Naive thymus-derived CD8-positive, alpha-beta T cell (primary cell): ENCODE data around the gene TIGD4. TPM values are rescaled to one million over a fixed set of nuclear protein-coding genes. Genes with fewer than 3 reads are reported as not detected.
A peak's percentile ranks its signal among the peaks of the same experiment; 100 is the strongest.

Source experiments
- ATAC-seq, 2 donors: fragments of 150-1000 bp; cut with Tn5 transposase in 1 of 2; sonication (Bioruptor Pico), chemical (Tn5 transposase) in 1 of 2; 1 replicate in 1 of 2; 2 replicates in 1 of 2; pipeline ENCODE4 v1.10.0; 2021; ENCODE audit warnings: mild to moderate bottlenecking in 2 of 2, moderate library complexity in 2 of 2
- POLR2A ChIA-PET: fragments of 350-600 bp; sonication (Branson Sonifier 250); formaldehyde crosslinking; loops from one replicate; lab custom pipeline; 2021; ENCODE audit warnings: antibody characterized with exemption; lab: Charles Lee
- DNase-seq, 10 donors: peaks; one replicate each; pipeline versions ENCODE4 v3.0.0 to v3.0.0-alpha.2; 2020 to 2022
- H3K27ac Mint-ChIP-seq, 10 donors: one replicate each; pipeline ENCODE4 v1.8.0; 2020 to 2022; ENCODE audit warnings: mild to moderate bottlenecking in 10 of 10, mixed read lengths in 10 of 10, moderate library complexity in 4 of 10, inconsistent platforms in 1 of 10
- H3K27me3 Mint-ChIP-seq, 5 donors: one replicate each; pipeline ENCODE4 v1.8.0; 2021 to 2022; ENCODE audit warnings: mixed read lengths in 5 of 5
- H3K36me3 Mint-ChIP-seq, 3 donors: one replicate each; pipeline ENCODE4 v1.8.0; 2020 to 2022; ENCODE audit warnings: mixed read lengths in 3 of 3, mild to moderate bottlenecking in 2 of 3, inconsistent platforms in 1 of 3
- H3K4me1 Mint-ChIP-seq, 4 donors: one replicate each; pipeline ENCODE4 v1.8.0; 2021 to 2022; ENCODE audit warnings: mixed read lengths in 4 of 4
- H3K4me3 Mint-ChIP-seq, 10 donors: one replicate each; pipeline ENCODE4 v1.8.0; 2020 to 2022; ENCODE audit warnings: mild to moderate bottlenecking in 10 of 10, mixed read lengths in 10 of 10, moderate library complexity in 6 of 10, inconsistent platforms in 1 of 10
- H3K9me3 Mint-ChIP-seq, 9 donors: one replicate each; pipeline ENCODE4 v1.8.0; 2020 to 2022; ENCODE audit warnings: mixed read lengths in 9 of 9, mild to moderate bottlenecking in 3 of 9, inconsistent platforms in 1 of 9, moderate library complexity in 1 of 9
- polyA plus RNA-seq, 3 donors: library from polyadenylated mRNA; unstranded; fragments of 300-500 nt; fragmentation: Illumina TruSeq; gene quantifications; one replicate each; pipeline ENCODE4 v1.2.3, GENCODE V29; 2021
- total RNA-seq, 8 experiments: library from RNA in 2 of 8; stranded (reverse) in 2 of 8; gene quantifications; one replicate each; pipeline ENCODE4 v1.2.3 and lab custom pipeline; 2021 to 2026

Gene TIGD4
- total and polyA plus RNA-seq, 5 experiments from 2014 or later: 0.12 to 0.47 (median 0.36) TPM; not detected in 2

DNA sequence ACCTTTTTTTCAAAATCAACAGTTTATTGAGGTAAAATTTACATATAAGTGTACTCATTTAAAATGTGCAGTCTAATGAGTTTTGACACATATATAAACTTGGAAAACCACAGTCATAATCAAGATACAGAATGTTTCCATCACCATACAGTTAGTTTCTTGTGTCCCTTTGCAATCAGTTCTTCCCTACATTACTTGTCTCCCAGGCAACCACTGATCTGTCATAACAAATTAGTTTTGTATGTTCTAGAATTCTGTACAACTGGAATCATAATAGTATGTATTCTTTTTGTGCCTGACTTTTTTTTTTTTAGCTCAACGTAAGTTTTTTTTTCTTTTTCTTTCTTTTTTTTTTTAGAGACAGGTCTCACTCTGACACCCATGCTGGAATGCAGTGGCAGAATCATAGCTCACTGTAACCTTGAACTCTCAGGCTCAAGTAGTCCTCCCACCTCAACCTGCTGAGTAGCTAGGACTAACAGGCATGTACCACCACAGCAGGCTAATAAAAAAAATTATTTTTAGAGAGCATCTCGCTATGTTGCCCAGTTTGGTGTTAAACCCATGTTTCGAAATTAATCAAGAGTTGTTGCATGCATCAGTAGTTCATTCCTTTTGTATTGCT, 27.1 kb upstream of the TIGD4 start:
- Mint-ChIP-seq H3K4me3 (no peak overlapping the region), H3K36me3 (peaks cover 10 to 30% (median 20%) of the 10 kb centered on the region in 3 donors), H3K27me3 (no peaks in the 10 kb centered on the region), H3K27ac (no peak overlapping the region), H3K9me3 (peaks cover 0 to 11% (median 6%) of the 10 kb centered on the region in 9 donors), H3K4me1 (peaks cover 6 to 36% (median 16%) of the 10 kb centered on the region in 4 donors)
- DNase-seq: no peak
- ATAC-seq: no peak
- POLR2A ChIA-PET: no interaction called here

GRCh38 chr4:152805818-152806217, 26.3 kb upstream of the TIGD4 start:
- peaks cover 2 to 22% (median 13%) of the 10 kb centered on the region in 3 donors for H3K36me3 Mint-ChIP-seq
- ATAC-seq (no peak), DNase-seq (no peak)
- POLR2A ChIA-PET: no interaction called here
- peaks cover 8 to 40% (median 19%) of the 10 kb centered on the region in 4 donors for H3K4me1 Mint-ChIP-seq
- H3K9me3 Mint-ChIP-seq: peaks cover 0 to 5% (median 2%) of the 10 kb centered on the region in 9 donors
- H3K4me3 Mint-ChIP-seq: peak overlapping the region in 1 of 10 donors; percentile 17
- no peaks in the 10 kb centered on the region for H3K27me3 Mint-ChIP-seq
- peak overlapping the region in 3 of 10 donors; percentile 7 to 49 (median 45) for H3K27ac Mint-ChIP-seq

- H3K9me3 Mint-ChIP-seq: peaks cover 0 to 5% (median 0%) of the 10 kb centered on the region in 9 donors
- H3K27ac Mint-ChIP-seq: peak overlapping the region in 2 of 10 donors; percentile 7 to 50
- no peaks in the 10 kb centered on the region for H3K27me3 Mint-ChIP-seq
- no peak for DNase-seq
- ATAC-seq: no peak
- H3K4me1 Mint-ChIP-seq: peaks cover 10 to 41% (median 20%) of the 10 kb centered on the region in 4 donors
- peaks cover 0 to 17% (median 10%) of the 10 kb centered on the region in 3 donors for H3K36me3 Mint-ChIP-seq
- no peak overlapping the region for H3K4me3 Mint-ChIP-seq
- POLR2A ChIA-PET: no interaction called here
Measured at GRCh38 chr4:152805071-152805650, 25.6 kb upstream of the TIGD4 start.

- POLR2A ChIA-PET: no interaction called here
- H3K36me3 Mint-ChIP-seq: peaks cover 0 to 11% (median 9%) of the 10 kb centered on the region in 3 donors
- peaks cover 10 to 40% (median 20%) of the 10 kb centered on the region in 4 donors for H3K4me1 Mint-ChIP-seq
- H3K27me3 Mint-ChIP-seq: no peaks in the 10 kb centered on the region
- no peak overlapping the region for H3K27ac Mint-ChIP-seq
- DNase-seq (no peak), ATAC-seq (no peak)
- H3K4me3 Mint-ChIP-seq: no peak overlapping the region
- H3K9me3 Mint-ChIP-seq: peaks cover 0 to 5% (median 0%) of the 10 kb centered on the region in 9 donors
Measured at GRCh38 chr4:152803541-152803940, 24.0 kb upstream of the TIGD4 start.

- Mint-ChIP-seq H3K36me3 (peaks cover 5 to 6% (median 5%) of the 10 kb centered on the region in 3 donors), H3K27ac (no peak overlapping the region), H3K27me3 (no peaks in the 10 kb centered on the region), H3K9me3 (no peaks in the 10 kb centered on the region), H3K4me1 (peaks cover 11 to 20% (median 14%) of the 10 kb centered on the region in 4 donors), H3K4me3 (no peak overlapping the region)
- DNase-seq (no peak), ATAC-seq (no peak)
- POLR2A ChIA-PET: no interaction called here
Measured at GRCh38 chr4:152795891-152796290, 16.4 kb upstream of the TIGD4 start.

DNA sequence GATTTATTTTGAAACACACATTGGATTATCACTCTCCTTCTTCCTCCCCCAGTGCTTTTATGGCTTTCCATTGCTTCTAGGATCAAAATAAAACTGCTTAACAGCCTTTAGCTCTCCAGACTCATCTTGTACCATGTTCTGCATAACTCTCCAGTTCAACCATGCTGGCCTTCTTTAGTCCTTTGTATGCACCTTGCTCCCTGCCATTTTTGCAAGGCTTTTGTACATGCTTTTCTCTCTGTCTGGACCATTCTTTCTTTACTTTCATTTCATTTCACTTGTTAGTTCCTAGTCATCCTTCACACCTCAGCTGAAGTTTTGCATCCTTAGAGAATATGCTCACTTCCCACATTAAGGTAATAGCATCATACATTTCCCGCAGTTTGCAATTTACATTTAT, 7.1 kb upstream of the TIGD4 start:
- peak overlapping the region; percentile 11 to 72 (median 56) for H3K4me3 Mint-ChIP-seq
- no peaks in the 10 kb centered on the region for H3K9me3 Mint-ChIP-seq
- H3K36me3 Mint-ChIP-seq: peaks cover 0 to 4% (median 2%) of the 10 kb centered on the region in 3 donors
- POLR2A ChIA-PET: no interaction called here
- H3K27me3 Mint-ChIP-seq: no peaks in the 10 kb centered on the region
- peak overlapping the region; percentile 2 to 88 (median 68) for H3K27ac Mint-ChIP-seq
- ATAC-seq (no peak), DNase-seq (no peak)
- H3K4me1 Mint-ChIP-seq: peaks cover 14 to 51% (median 37%) of the 10 kb centered on the region in 4 donors

GRCh38 chr4:152785639-152786615, 6.4 kb upstream of the TIGD4 start:
- no peaks in the 10 kb centered on the region for H3K9me3 Mint-ChIP-seq
- ATAC-seq (peak; percentile 37 to 40), DNase-seq (no peak)
- POLR2A ChIA-PET: no interaction called here
- H3K4me1 Mint-ChIP-seq: peaks cover 16 to 56% (median 42%) of the 10 kb centered on the region in 4 donors
- H3K27me3 Mint-ChIP-seq: no peaks in the 10 kb centered on the region
- H3K4me3 Mint-ChIP-seq: peak overlapping the region; percentile 11 to 72 (median 56)
- H3K27ac Mint-ChIP-seq: peak overlapping the region; percentile 44 to 88 (median 68)
- peaks cover 0 to 4% (median 2%) of the 10 kb centered on the region in 3 donors for H3K36me3 Mint-ChIP-seq

- H3K27ac Mint-ChIP-seq: peak overlapping the region in 7 of 10 donors; percentile 2 to 88 (median 53)
Measured at GRCh38 chr4:152784490-152785350, 5.2 kb upstream of the TIGD4 start.

GRCh38 chr4:152780267-152780778, 793 bp upstream of the TIGD4 start:
- peak overlapping the region; percentile 87 to 99 (median 97) for H3K27ac Mint-ChIP-seq
- H3K4me3 Mint-ChIP-seq: peak overlapping the region; percentile 92 to 100 (median 99)
- H3K9me3 Mint-ChIP-seq: no peaks in the 10 kb centered on the region
- no peaks in the 10 kb centered on the region for H3K36me3 Mint-ChIP-seq
- POLR2A ChIA-PET: interaction anchor here (2.4 to 2.6 kb wide), 2 partner anchors 101 to 244 kb away, joined by 12 to 13 read pairs; partner anchors contain the start of genes FBXW7 and TMEM154
- peaks cover 0 to 12% (median 3%) of the 10 kb centered on the region in 5 donors for H3K27me3 Mint-ChIP-seq
- peaks cover 18 to 62% (median 51%) of the 10 kb centered on the region in 4 donors for H3K4me1 Mint-ChIP-seq
- ATAC-seq: peak in 1 of 2 donors; percentile 71
- peak in 1 of 10 donors; percentile 56 for DNase-seq

More at GRCh38 chr4:152784490-152785350, 5.2 kb upstream of the TIGD4 start:
- ATAC-seq (no peak), DNase-seq (no peak)
- Mint-ChIP-seq H3K27me3 (no peaks in the 10 kb centered on the region), H3K36me3 (peaks cover 0 to 4% (median 2%) of the 10 kb centered on the region in 3 donors), H3K4me3 (no peak overlapping the region), H3K9me3 (no peaks in the 10 kb centered on the region), H3K4me1 (peaks cover 20 to 64% (median 52%) of the 10 kb centered on the region in 4 donors)
- POLR2A ChIA-PET: no interaction called here

DNA sequence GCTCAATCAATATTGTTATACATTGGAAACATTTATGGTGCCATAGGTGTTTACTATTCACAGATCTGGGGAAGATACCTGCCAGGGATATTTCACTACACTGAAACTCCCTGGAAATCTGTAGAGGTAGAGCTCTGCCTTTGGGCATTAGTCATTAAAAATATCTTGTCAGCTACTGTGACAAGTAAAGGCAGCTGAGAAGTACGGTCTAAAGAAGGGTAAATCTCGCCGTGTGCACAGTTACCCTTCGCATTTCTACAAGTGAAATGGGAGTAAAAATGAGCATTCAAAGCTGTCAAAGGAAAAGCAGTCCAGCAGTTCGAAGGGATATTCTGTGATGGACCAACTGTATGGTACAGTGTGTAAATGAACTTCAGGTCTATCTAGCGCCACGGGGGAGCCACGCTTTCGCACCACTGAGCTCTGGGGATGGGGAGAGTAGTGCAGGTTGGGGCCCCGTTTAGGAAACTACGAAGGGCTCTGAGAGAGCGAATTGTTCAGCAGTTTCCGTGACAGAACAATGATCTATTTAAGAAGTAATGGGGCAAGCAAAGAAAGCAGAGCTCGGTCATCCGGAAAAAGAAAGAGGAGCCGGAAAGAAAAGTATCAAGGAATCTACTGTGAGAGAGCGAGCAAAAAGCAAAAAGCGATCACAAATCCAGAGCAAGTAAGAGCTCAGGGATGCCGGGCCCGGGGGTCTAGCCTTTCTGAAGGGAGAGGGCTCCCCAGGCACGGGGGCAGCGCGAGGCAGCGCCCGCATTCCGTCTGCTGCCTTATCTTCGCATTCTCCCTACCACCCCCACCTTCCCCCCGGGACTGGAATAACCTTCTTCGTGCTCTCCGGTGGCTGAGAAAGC, 646 bp downstream of the TIGD4 start:
- Mint-ChIP-seq H3K9me3 (no peaks in the 10 kb centered on the region), H3K4me3 (peak overlapping the region; percentile 92 to 100 (median 99)), H3K27ac (peak overlapping the region; percentile 87 to 99 (median 97)), H3K36me3 (no peaks in the 10 kb centered on the region), H3K4me1 (peaks cover 18 to 56% (median 44%) of the 10 kb centered on the region in 4 donors), H3K27me3 (peaks cover 1 to 12% (median 3%) of the 10 kb centered on the region in 5 donors)
- POLR2A ChIA-PET: interaction anchor here (0.8 to 2.6 kb wide), 8 partner anchors 9 to 1680 kb away, joined by 3 to 13 read pairs (median 4); partner anchors contain the start of genes FBXW7, GATB and TMEM154
- ATAC-seq (peak; percentile 42 to 43), DNase-seq (peak in 7 of 10 donors; percentile 7 to 67 (median 30))
